Fibroblast of the aortic adventitia (primary cell): Measurements from ENCODE around the gene UBE2G2. TPM values are rescaled to one million over a fixed set of nuclear protein-coding genes. Genes with fewer than 3 reads are reported as not detected.

ENCODE experiments used
- DNase-seq: peaks from one replicate; pipeline ENCODE4 v3.0.0-alpha.2; 2010; ENCODE audit warnings: low read depth
- H3K4me3 ChIP-seq: 2 replicates; pipeline ENCODE4 v1.5.1; 2011; ENCODE audit warnings: low read depth, mild to moderate bottlenecking, control low read depth, low read length, moderate library complexity
- total RNA-seq: library from RNA; depleted of rRNA; stranded (reverse); fragments of >200 nt; gene quantifications from 2 replicates; pipeline ENCODE4 v1.2.3, GENCODE V29; 2012; ENCODE audit warnings: low replicate concordance
- TF ChIP-seq, protein P1 (sequence below): IDR thresholded peaks from 2 replicates; pipeline ENCODE4 v1.5.1; 2011; ENCODE audit warnings: mild to moderate bottlenecking, low read length, control low read depth, inconsistent platforms; ENCODE audit not compliant: insufficient read depth

UBE2G2 gene
- total RNA-seq, 1 donor: 64.2 TPM

- peak; percentile 59 for DNase-seq
- H3K4me3 ChIP-seq: no peak overlapping the region
These were observed 11.7 kb downstream of the UBE2G2 start for GRCh38 chr21:44789880-44790279.

DNA sequence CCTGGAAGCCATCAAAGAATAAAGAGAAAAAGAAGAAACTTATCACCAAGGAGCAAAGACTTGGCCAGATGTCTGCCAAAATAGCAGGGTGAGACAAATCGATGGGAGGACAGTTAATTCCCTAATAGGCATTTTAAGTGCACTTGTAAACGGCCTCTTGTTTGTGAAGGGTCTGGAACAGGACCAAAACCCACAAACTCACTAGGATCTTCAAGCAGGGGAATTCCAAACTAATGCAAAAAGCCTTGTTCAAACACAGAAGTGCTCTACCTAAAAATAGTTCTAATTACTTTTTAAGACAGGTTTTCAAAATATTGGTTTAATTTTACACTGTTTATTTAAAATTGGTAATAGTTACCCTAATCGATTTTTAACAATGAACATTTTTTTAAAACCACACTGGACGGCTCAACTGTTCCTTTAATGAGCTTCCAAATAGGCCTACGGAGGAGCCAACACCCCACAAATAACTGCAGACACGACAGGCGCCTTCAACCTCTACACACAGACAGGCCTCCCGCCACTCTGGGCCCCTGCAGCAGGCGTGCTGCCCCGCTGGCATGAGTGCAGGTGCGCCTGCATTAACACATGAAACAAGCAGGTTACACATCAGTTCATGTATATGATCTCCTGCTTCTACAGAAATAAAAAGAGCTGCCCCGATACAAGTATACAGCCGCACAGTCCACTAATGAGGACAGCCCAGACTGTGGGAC, 15.8 kb downstream of the UBE2G2 start:
- no peak overlapping the region for H3K4me3 ChIP-seq
- DNase-seq: peak; percentile 48
- TF ChIP-seq, protein P1, sequence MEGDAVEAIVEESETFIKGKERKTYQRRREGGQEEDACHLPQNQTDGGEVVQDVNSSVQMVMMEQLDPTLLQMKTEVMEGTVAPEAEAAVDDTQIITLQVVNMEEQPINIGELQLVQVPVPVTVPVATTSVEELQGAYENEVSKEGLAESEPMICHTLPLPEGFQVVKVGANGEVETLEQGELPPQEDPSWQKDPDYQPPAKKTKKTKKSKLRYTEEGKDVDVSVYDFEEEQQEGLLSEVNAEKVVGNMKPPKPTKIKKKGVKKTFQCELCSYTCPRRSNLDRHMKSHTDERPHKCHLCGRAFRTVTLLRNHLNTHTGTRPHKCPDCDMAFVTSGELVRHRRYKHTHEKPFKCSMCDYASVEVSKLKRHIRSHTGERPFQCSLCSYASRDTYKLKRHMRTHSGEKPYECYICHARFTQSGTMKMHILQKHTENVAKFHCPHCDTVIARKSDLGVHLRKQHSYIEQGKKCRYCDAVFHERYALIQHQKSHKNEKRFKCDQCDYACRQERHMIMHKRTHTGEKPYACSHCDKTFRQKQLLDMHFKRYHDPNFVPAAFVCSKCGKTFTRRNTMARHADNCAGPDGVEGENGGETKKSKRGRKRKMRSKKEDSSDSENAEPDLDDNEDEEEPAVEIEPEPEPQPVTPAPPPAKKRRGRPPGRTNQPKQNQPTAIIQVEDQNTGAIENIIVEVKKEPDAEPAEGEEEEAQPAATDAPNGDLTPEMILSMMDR: no peak

More at GRCh38 chr21:44789880-44790279, 11.7 kb downstream of the UBE2G2 start:
- TF ChIP-seq, protein P1: no peak

DNA sequence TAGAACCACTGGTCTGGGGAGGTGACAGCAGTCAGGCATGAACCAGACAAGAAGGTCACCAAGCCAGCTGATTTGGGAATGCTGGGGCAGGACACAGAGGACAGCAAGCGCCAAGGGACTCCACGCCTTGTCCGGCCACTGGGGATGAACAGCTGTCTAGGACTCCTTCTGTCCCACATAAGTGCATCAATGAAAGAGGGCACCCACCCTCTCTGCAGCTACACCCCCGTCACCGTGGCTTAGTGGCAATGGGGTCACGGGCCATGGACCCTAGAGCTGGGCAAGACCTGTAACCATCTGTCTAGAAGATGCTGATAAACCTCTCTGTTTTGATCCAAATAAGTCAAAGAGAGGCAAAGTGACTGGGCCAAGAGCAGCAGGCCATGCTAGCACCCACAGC, 16.8 kb downstream of the UBE2G2 start:
- TF ChIP-seq, protein P1: no peak
- no peak overlapping the region for H3K4me3 ChIP-seq
- DNase-seq: no peak

DNA sequence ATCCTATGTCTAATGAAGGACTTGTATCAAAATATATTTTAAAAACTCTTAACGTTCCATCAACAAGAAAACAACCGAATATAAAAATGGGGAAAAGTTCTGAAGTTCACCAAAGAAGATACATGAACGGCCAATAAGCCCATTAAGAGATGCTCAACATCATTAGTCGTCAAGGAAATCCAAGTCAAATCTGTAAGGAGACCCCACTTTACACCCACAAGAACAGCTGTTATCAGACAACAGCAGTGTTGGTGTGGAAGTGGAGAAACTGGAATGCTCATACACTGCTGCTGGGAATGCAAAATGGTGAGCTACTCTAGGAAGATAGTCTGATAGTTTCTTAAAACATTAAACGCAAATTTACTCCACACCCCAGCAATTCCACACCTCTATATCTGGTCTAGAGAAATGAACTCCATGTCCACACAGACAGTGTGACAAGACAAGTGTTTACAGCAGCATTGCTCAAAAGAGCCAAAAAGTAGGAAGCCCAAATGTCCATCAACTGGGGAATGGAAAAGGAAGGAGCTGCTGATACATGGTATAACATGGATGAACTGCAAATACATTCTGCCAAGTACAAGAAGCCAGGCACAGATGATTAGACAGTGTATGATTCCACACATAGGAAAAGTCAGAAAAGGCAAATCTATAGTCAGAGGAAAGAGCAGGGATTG, 18.5 kb downstream of the UBE2G2 start:
- H3K4me3 ChIP-seq: no peak overlapping the region
- TF ChIP-seq, protein P1: no peak
- DNase-seq: no peak

GRCh38 chr21:44780767-44781459, 20.7 kb downstream of the UBE2G2 start:
- H3K4me3 ChIP-seq: no peak overlapping the region
- DNase-seq: no peak
- TF ChIP-seq, protein P1: no peak

DNA sequence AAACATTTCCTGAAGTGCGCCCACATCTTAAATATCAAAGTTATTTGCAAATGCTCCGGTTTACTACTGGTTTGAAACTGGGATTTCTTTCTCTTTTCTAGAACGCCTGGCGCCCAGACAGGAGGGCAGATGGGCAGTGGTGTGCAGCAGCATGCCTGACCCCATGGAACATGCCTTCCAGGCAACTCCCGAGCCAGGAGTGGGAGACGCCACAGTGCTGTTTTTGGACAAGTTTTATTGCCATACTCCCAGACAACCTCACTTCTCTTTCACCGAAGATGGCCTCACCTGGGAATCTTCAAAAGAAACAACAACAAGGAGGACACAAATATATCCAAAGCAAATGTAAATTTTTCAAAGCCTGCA, 21.5 kb downstream of the UBE2G2 start:
- DNase-seq: no peak
- H3K4me3 ChIP-seq: no peak overlapping the region
- TF ChIP-seq, protein P1: no peak
